ENCODE results near the gene AFTPH. TPM values are rescaled to one million over a fixed set of nuclear protein-coding genes. Genes with fewer than 3 reads are reported as not detected.

The AFTPH gene
- polyA plus RNA-seq, 3 donors = 22.3 to 28.6 (median 28.4) TPM

DNA sequence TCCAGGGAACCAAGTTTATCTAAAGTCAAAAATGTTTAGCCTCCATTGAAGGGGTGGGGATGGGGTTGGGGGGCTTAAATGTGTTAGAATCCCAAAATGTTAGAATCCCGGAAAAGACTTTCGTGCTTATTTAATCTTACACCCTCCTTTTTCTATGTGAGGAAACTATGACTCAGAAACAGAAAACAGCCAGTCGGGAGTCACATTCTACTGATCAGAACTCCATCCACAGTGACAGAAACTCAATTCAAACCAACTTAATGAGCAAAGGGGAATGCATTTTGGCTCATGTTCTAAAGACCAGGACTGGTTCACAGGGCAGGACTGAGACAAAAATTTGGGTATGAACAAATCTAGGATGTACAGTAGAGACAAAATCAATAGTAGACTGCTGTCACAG lies 31.9 kb upstream of the AFTPH start:
- WGBS (ENCODE audit: insufficient coverage) = 90% methylated on average over 2 of the region's 3 CpGs
- H3K9me3 ChIP-seq (replicated peaks in 1 of 2; ENCODE audit: control insufficient read depth in 1 of 2, insufficient read depth in 1 of 2, low read length in 2 of 2) = no peaks in the 10 kb centered on the region
- no peak overlapping the region for H3K4me3 Mint-ChIP-seq
- H3K36me3 ChIP-seq (replicated peaks in 1 of 2; ENCODE audit: control insufficient read depth in 1 of 2, insufficient read depth in 2 of 2, low read length in 2 of 2) = no peaks in the 10 kb centered on the region
- peaks cover 9% of the 10 kb centered on the region for H3K4me1 Mint-ChIP-seq
- no peaks in the 10 kb centered on the region for H3K9me3 Mint-ChIP-seq
- H3K79me2 ChIP-seq (ENCODE audit: insufficient read depth, low read length) = no peaks in the 10 kb centered on the region
- no peaks in the 10 kb centered on the region for H3K36me3 Mint-ChIP-seq
- H3K27ac Mint-ChIP-seq = no peak overlapping the region
- no peak for DNase-seq
- H3K27ac ChIP-seq (ENCODE audit: low read depth in 1 of 2, low read length in 2 of 2) = no peak overlapping the region
- H3K27me3 Mint-ChIP-seq (ENCODE audit: low read depth in 3 of 3) = peaks cover 3 to 8% (median 4%) of the 10 kb centered on the region in 3 donors
- no peak overlapping the region for H3K4me3 ChIP-seq (replicated peaks in 1 of 3; ENCODE audit: low read depth in 2 of 3, low read length in 3 of 3)
- no peak overlapping the region for H2AFZ ChIP-seq (ENCODE audit: insufficient read depth, low read depth, low read length, poor library complexity, severe bottlenecking)
- intact Hi-C loops (cut with micrococcal nuclease) = loop anchor here in 1 of 2 donors (5.0 kb wide), 1 partner anchor 160 kb away; no protein-coding TSS in a partner anchor
- TF ChIP-seq, protein P1, sequence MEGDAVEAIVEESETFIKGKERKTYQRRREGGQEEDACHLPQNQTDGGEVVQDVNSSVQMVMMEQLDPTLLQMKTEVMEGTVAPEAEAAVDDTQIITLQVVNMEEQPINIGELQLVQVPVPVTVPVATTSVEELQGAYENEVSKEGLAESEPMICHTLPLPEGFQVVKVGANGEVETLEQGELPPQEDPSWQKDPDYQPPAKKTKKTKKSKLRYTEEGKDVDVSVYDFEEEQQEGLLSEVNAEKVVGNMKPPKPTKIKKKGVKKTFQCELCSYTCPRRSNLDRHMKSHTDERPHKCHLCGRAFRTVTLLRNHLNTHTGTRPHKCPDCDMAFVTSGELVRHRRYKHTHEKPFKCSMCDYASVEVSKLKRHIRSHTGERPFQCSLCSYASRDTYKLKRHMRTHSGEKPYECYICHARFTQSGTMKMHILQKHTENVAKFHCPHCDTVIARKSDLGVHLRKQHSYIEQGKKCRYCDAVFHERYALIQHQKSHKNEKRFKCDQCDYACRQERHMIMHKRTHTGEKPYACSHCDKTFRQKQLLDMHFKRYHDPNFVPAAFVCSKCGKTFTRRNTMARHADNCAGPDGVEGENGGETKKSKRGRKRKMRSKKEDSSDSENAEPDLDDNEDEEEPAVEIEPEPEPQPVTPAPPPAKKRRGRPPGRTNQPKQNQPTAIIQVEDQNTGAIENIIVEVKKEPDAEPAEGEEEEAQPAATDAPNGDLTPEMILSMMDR (IDR thresholded peaks at IDR 0.05) = no peak
- H4K20me1 ChIP-seq (ENCODE audit: insufficient read depth, low read length) = no peaks in the 10 kb centered on the region
- peaks cover 0 to 4% of the 10 kb centered on the region in 2 donors for H3K4me1 ChIP-seq (ENCODE audit: control insufficient read depth in 1 of 2, insufficient read depth in 2 of 2, low read length in 2 of 2)
- no peak overlapping the region for H3K4me2 ChIP-seq (replicated peaks; ENCODE audit: extremely low read depth, low read length, poor library complexity, severe bottlenecking)
- no peak overlapping the region for H3K9ac ChIP-seq (ENCODE audit: insufficient read depth, low read length, poor library complexity, severe bottlenecking)
- no peaks in the 10 kb centered on the region for H3K27me3 ChIP-seq (ENCODE audit: control insufficient read depth in 2 of 2, insufficient read depth in 2 of 2, low read length in 2 of 2)

DNA sequence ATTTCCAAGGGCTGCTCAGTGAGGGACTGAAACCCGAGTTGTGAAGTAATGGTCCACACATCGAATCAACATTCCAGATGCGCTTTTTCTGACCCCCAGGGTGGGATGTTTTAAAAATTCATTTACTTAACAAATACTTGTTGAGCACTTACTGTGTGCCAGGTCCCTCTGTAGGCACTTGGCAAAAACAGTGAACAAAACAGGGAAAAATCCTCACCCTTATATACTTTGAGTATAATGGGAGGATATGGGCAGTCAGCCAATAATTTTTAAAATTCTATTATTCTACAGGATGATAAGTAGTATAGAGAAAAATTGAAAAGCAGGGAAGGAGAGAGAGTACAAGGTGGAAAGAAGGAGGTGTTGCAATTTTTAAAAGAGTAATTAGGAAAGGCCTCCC lies 31.3 kb upstream of the AFTPH start:
- no peaks in the 10 kb centered on the region for H3K36me3 ChIP-seq (replicated peaks in 1 of 2; ENCODE audit: control insufficient read depth in 1 of 2, insufficient read depth in 2 of 2, low read length in 2 of 2)
- Mint-ChIP-seq H3K4me1 (peaks cover 9% of the 10 kb centered on the region), H3K27ac (no peak overlapping the region), H3K36me3 (no peaks in the 10 kb centered on the region), H3K27me3 (ENCODE audit: low read depth in 3 of 3) (peaks cover 3 to 8% (median 4%) of the 10 kb centered on the region in 3 donors), H3K9me3 (no peaks in the 10 kb centered on the region), H3K4me3 (no peak overlapping the region)
- H3K27me3 ChIP-seq (ENCODE audit: control insufficient read depth in 2 of 2, insufficient read depth in 2 of 2, low read length in 2 of 2) = no peaks in the 10 kb centered on the region
- H3K9me3 ChIP-seq (replicated peaks in 1 of 2; ENCODE audit: control insufficient read depth in 1 of 2, insufficient read depth in 1 of 2, low read length in 2 of 2) = no peaks in the 10 kb centered on the region
- H3K4me3 ChIP-seq (replicated peaks in 1 of 3; ENCODE audit: low read depth in 2 of 3, low read length in 3 of 3) = no peak overlapping the region
- WGBS (ENCODE audit: insufficient coverage) = no CpG with 5 or more reads among the region's 3 CpGs
- peaks cover 0 to 4% of the 10 kb centered on the region in 2 donors for H3K4me1 ChIP-seq (ENCODE audit: control insufficient read depth in 1 of 2, insufficient read depth in 2 of 2, low read length in 2 of 2)
- TF ChIP-seq, protein P1 (IDR thresholded peaks at IDR 0.05) = no peak
- DNase-seq = no peak
- no peak overlapping the region for H2AFZ ChIP-seq (ENCODE audit: insufficient read depth, low read depth, low read length, poor library complexity, severe bottlenecking)
- intact Hi-C loops (cut with micrococcal nuclease) = loop anchor here in 1 of 2 donors (5.0 kb wide), 1 partner anchor 161 kb away; no protein-coding TSS in a partner anchor
- H3K4me2 ChIP-seq (replicated peaks; ENCODE audit: extremely low read depth, low read length, poor library complexity, severe bottlenecking) = no peak overlapping the region
- H3K27ac ChIP-seq (ENCODE audit: low read depth in 1 of 2, low read length in 2 of 2) = no peak overlapping the region
- no peak overlapping the region for H3K9ac ChIP-seq (ENCODE audit: insufficient read depth, low read length, poor library complexity, severe bottlenecking)
- no peaks in the 10 kb centered on the region for H3K79me2 ChIP-seq (ENCODE audit: insufficient read depth, low read length)
- no peaks in the 10 kb centered on the region for H4K20me1 ChIP-seq (ENCODE audit: insufficient read depth, low read length)
